H9 (cell line): Measurements from ENCODE around the gene USP17L28. TPM values are rescaled to one million over a fixed set of nuclear protein-coding genes. Genes with fewer than 3 reads are reported as not detected.

ENCODE experiments used
- total RNA-seq: library from RNA; stranded (reverse); gene quantifications from 2 replicates; pipeline ENCODE4 v1.2.1, GENCODE V29; 2021

USP17L28 gene
- total RNA-seq, 1 experiment from 2014 or later = not detected

Other genes starting within 250 kb of the USP17L28 start
- not detected in 2 replicates for gene FAM90A26, start 178.5 kb upstream of the USP17L28 start, total RNA-seq
- gene USP17L10, start 138.2 kb upstream of the USP17L28 start, total RNA-seq = not detected in 2 replicates
- not detected in 2 replicates for gene USP17L11, start 133.5 kb upstream of the USP17L28 start, total RNA-seq
- not detected in 2 replicates for gene USP17L12, start 128.7 kb upstream of the USP17L28 start, total RNA-seq
- not detected in 2 replicates for gene USP17L13, start 124.0 kb upstream of the USP17L28 start, total RNA-seq
- gene USP17L15, start 114.5 kb upstream of the USP17L28 start, total RNA-seq = not detected in 2 replicates
- not detected in 2 replicates for gene USP17L17, start 105.0 kb upstream of the USP17L28 start, total RNA-seq
- not detected in 2 replicates for gene USP17L18, start 100.3 kb upstream of the USP17L28 start, total RNA-seq
- gene USP17L19, start 95.5 kb upstream of the USP17L28 start, total RNA-seq = not detected in 2 replicates
- not detected in 2 replicates for gene USP17L20, start 90.8 kb upstream of the USP17L28 start, total RNA-seq
- not detected in 2 replicates for gene USP17L21, start 86.0 kb upstream of the USP17L28 start, total RNA-seq
- not detected in 2 replicates for gene USP17L22, start 81.3 kb upstream of the USP17L28 start, total RNA-seq
- not detected in 2 replicates for gene USP17L24, start 23.7 kb upstream of the USP17L28 start, total RNA-seq
- not detected in 2 replicates for gene USP17L25, start 19.0 kb upstream of the USP17L28 start, total RNA-seq
- not detected in 2 replicates for gene USP17L26, start 14.2 kb upstream of the USP17L28 start, total RNA-seq
- not detected in 2 replicates for gene USP17L5, start 9.5 kb upstream of the USP17L28 start, total RNA-seq
- not detected in 2 replicates for gene USP17L27, start 4.7 kb upstream of the USP17L28 start, total RNA-seq
- gene USP17L29, start 4.7 kb downstream of the USP17L28 start, total RNA-seq = not detected in 2 replicates
- gene USP17L30, start 14.2 kb downstream of the USP17L28 start, total RNA-seq = not detected in 2 replicates
- gene DEFB131A, start 95.5 kb downstream of the USP17L28 start, total RNA-seq = not detected in 2 replicates